NCI-H345 (cell line): ENCODE data around the gene MCAM.

Experiments
- DNase-seq: peaks from one replicate; lab custom pipeline; 2025; lab: John Stamatoyannopoulos, UW

Gene MCAM

GRCh38 chr11:119306373-119306890, 10.5 kb downstream of the MCAM start:
- no peak for DNase-seq

DNA sequence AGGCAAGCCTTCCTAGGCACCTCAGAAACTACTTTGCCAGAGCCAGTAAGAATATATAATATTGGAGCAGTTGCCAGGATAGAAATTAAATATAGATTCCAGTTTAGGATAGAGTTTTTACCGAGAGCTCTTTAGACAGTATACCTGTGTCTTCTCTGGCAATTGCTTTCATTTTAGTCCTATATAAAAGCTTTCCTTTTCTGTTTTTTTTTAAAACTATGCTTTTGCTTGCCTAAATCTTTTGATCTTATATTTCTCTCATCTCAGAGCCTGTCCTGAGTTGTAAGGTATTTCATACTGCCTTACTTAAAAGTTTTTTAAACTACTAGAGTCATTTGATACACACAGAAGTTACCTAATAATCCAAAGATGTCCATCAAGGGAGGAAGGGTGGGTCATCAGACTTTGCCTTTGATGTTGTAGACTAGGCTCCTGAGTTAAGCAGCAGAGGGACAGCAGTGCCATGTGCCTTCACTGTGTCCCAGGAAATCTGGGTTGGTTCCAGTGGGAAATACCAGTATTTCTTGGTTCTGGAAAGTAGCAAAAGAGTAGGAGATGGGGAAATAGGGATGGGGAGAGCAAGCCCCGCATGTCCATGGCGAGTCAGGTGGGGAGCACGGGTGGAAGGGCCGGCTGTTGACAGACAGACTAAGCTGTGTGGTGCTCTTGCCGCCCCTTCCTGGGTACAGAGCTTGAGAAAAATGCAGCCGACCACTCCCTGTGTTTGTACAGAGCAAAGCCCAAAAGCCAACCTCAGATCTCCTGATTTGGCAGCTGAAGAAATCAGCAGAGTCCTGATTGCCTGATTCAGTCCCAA, 11.2 kb downstream of the MCAM start:
- no peak for DNase-seq

DNA sequence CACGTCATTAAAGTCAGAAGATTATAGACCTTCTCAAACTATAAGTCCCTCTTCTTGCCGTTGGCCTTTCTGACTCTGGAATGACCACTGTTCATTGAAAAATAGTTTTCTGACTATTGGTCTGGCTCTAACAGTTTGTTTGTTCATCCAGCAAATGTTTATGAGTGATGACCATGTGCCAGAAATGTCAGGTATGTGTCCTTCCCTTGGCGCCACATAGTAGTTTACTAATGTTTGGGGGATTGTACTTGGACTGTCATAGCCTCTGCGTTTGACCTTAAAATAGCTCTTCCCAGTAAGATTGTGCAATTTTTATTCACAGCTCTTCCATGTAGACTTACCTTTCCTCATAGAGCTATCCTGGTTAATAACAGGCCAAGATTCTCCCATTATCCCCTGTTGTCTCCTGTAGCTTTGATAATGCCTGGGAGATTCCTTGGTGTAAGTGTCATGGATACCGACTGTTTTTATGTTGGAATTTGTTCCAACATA, 13.7 kb downstream of the MCAM start:
- DNase-seq, result no peak

DNA sequence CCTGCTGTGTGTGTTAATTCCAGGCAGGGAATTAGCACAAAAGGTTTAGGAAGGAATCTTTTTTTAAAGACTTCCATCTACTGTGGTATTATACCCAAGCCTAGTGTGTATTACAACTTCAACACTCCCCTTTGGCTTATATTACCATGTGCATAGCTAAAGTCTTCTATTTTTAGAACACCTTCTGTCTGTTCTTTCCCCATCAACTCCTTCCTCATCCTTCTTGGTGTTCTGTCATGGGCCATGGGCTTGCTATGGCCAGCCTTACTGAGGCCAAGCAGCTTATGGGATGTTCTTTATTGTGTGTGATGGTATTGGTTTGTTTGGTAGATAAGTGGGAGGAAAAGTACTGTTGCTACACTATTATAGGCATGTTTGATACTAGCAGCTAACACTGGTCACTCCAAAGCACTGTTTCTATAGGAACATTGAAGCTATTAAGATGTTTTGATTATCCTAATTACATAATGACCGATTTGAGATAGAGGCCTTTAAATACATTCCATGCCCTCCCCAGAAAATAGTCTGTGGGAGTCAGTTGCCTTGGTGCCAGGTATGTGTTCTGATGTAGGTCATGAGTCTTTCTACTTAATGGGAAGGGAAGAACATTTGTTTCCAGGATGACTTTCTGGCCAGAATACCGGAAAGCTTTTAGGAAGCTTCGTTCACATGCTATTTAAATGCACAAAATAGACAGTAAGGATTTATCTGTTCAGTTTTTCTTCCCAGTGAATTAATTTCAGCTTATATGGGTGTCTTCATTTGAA, 16.5 kb downstream of the MCAM start:
- DNase-seq, result no peak

DNA sequence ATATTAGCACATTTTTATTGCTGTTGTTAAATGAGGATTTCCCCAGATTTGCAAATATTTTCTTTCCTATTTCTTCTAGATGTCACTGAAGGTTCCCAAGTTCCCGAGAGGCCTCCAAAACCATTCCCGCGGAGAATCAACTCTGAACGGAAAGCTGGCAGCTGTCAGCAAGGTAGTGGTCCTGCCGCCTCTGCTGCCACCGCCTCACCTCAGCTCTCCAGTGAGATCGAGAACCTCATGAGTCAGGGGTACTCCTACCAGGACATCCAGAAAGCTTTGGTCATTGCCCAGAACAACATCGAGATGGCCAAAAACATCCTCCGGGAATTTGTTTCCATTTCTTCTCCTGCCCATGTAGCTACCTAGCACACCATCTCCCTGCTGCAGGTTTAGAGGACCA, 17.5 kb downstream of the MCAM start:
- no peak for DNase-seq

DNA sequence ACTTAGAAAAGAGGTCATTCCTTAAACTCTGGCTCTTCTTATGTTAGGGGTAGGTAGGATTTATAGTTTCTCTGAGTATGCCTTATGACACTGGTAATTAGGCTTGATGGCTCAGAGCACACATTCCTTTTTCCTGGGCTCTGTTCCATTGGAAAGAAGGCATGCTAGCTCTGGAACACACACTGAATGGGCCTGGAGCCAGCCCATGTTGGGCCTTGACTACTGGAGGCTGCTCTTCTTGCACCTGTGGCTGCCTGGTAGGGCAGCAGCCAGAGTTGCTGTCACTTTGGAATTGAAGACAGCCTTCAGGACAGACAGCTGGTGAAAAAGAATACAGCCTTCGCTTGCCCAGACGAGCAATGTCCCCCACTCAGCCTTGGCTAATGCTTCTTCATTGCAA, 18.2 kb downstream of the MCAM start:
- DNase-seq, result no peak

DNA sequence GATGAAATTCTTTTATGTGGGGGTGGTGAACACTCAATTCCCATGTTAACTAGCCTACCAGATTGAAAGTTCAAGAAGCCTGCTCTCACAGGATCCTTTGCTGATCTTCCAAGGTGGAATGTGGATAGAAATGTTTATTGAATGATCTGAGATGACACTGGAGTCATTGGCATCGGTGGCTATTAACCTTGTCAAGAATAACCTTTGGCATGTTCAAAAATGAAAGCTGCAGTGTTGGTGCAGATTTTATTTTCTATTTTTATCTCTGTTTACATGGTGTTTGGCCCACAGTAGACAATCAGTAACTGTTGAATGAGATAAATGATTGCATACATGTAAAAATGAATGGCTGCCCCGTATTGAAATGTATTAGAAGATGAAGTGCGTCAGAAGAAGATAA, 19.0 kb downstream of the MCAM start:
- DNase-seq, result no peak

DNA sequence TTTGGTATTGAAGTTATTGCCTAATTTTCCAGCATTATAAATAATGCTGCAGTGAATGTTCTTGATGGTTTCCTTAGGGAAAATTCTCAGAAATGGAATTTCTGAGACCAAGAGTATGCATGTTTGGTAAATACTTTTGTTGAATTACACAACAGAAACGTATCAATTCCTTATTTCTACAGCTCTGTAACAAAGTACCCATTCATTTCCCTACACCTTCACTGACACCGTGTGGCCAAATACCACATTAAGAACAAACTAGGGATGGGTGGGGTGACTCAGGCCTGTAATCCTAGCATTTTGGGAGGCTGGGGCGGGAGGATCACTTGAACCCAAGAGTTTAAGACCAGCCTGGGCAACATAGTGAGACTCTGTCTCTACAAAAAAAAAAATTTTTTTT, 21.8 kb downstream of the MCAM start:
- no peak for DNase-seq

GRCh38 chr11:119293461-119293860, 23.5 kb downstream of the MCAM start:
- DNase-seq, result no peak

DNA sequence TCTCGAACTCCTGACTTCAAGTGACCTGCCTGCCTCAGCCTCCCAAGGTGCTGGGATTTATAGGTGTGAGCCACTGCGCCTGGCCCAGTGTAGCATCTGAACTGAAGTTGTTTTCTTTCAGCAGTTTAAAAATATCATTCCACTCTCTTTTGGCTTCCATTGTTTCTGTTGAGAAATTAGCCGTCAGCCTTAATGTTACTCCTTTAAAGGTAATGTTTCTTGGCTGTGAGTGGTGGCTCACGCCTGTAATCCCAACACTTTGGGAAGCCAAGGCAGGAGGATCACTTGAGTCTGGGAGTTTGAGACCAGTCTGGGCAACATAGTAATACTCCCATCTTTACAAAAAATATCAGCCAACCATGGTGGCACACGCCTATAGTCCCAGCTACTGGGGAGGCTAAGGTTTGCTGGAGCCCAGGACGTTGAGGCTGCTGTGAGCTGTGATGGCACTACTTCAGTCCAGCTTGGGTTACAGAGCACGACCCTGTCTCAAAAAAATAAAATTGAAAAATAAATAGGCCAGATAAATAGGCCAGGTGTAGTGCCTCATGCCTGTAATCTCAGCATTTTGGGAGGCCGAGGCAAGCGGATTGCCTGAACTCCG, 25.9 kb downstream of the MCAM start:
- no peak for DNase-seq

DNA sequence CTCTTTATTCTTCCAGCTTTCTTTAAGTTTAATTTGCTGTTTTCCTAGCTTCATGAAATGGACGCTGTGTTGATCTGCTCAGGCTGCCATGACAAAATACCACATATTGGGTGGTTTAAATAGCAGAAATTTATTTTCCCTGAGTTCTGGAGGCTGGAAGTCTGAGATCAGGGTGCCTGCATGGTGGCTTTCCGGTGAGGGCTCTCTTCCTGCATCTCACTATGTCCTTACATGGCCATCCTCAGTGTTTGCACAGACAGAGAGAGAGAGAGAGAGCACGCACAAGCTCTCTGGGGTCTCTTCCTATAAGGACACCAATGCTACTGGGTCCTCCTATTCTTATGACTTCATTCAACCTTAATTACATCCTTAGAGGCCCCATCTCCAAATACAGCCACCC, 28.7 kb downstream of the MCAM start:
- DNase-seq, result no peak

- no peak for DNase-seq
These were observed 31.5 kb downstream of the MCAM start for GRCh38 chr11:119285431-119285830.

- DNase-seq, result peak; percentile 4
These were observed 32.4 kb downstream of the MCAM start for GRCh38 chr11:119284344-119285157.

DNA sequence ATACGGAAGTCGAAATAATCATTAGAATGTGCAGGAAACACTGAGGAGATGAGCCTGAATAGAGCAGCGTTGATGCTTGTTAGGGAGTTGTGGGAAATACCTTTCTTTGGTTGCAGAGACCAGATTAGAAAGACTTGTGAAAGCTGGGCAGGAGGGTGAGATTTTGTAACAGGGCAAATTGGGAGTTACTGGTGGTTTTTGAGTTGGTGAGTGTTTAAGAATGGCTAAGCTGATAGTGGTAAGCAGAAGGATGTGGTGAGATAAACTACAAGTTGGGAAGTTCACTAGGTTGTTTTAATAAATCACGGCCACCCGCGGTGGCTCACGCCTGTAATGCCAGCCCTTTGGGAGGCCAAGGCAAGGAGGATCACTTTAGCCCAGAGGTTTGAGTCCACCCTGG, 34.4 kb downstream of the MCAM start:
- no peak for DNase-seq

DNA sequence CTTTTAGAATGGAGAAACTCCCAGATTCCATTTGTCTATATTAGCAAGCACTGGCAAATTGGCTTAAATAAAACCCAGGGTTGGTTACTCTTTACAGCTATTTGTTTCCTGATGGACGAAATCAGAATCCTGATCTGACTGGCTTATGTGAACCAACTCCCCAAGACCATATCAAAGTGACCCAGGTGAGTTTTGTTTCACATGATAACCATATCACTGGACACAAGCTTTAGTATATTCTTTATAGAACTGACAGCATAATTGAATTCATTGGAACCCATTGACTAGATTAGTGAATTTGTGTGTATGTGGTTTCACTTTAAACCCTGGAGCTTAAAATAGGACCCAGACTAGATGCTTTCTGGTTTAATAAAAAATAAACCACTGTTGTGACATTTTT, 39.3 kb downstream of the MCAM start:
- DNase-seq, result no peak

DNA sequence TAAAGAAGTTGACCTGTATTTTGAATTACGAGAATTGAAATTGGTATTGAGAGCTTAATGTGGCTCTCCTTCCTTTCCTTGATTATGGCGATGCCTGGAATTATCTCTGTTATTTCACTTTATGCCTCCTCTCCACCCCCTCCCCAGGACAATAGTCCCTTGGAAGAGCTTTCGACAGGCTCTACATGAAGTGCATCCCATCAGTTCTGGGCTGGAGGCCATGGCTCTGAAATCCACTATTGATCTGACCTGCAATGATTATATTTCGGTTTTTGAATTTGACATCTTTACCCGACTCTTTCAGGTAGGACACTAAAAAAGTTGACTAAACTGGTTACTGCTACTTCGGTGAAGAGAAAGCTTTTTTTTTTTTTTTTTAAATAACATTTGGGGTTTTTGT, 43.2 kb downstream of the MCAM start:
- no peak for DNase-seq

- no peak for DNase-seq
These were observed 49.3 kb downstream of the MCAM start for GRCh38 chr11:119267645-119268044.

DNA sequence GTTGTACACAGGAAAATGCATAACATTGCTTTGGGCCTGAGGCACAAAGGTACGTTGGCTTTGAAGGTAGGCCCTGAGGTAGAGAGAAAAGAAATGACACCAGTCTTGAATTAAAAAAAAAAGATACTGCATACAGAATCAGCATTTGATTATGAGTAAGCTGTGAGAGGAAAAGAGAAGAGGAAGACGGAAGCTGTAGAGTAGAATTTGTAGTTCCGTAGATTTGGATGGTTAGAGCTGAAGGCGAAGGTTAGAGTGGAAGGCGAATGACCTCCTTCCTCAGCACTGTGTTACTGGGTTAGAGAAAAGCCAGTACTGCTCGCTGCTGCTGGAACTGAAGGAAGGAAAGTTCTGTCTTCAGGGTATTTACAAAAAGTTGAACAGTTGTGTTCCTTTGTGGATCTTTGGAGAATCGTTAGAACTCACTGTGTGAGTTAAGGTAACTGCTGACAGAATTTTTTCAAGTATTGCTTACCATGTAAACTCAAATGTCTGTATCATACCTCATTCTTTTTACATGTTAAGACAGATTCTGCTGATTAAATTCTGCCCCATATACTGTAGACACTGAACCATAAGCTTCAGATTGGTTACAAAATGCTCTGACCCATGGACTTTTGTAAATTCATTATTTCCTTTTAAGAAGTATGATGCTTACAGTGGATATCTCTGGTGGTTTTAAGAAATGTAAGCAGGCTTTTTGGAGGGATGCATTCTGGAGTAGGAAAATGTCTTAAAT, 50.2 kb downstream of the MCAM start:
- no peak for DNase-seq

GRCh38 chr11:119266063-119266462, 50.9 kb downstream of the MCAM start:
- no peak for DNase-seq

- DNase-seq, result no peak
These were observed 53.5 kb downstream of the MCAM start for GRCh38 chr11:119263352-119263940.
